ENCODE results near the gene HAUS6. TPM values are rescaled to one million over a fixed set of nuclear protein-coding genes. Genes with fewer than 3 reads are reported as not detected.
"Not testable (repeated sequence)": the region's sequence is repeated elsewhere in the genome, so short reads cannot be mapped to it uniquely, and the experiment has no call there.

The HAUS6 gene
- polyA plus RNA-seq, 4 donors, result 18.6 to 21.2 (median 20.7) TPM

- DNase-seq (ENCODE audit: low read depth in 4 of 4, low spot score in 3 of 4), result no peak
These were observed 14.5 kb upstream of the HAUS6 start for GRCh38 chr9:19117039-19117716.

DNA sequence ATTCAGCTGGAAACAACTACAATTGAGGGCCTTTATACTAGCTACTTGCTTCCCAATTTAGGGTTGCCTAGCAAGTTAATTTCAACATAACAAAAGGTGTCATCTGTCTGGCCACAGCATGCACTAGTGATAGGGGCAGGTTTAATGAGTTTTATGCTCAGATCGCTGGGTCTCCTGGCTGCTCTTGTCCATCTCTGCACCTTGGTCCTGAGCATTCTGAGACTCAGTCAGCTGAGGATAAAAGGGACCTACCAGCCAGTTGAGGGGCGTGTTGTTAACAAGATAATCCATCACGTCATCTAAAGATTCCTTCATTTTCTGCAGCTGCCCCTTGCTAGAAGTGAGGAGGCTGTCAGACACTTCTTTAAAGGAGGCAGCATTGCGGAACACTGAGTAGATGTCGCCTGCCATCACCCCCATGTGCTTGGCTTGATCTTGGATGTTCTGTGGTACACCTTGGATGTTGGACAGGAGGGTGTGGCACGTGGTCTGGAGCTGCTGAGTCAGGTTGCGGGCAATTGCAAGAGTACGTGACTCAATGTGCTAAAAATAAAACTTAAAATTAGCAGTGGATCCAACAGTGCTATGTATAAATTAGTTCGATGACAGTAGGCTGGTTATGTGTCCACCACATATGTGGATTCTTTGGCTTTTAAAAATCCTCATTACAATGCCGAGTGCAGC is 13.5 kb upstream of the HAUS6 start:
- no peak for DNase-seq (ENCODE audit: low read depth in 4 of 4, low spot score in 3 of 4)

GRCh38 chr9:19114680-19115270 is 12.1 kb upstream of the HAUS6 start:
- DNase-seq (ENCODE audit: low read depth in 4 of 4, low spot score in 3 of 4), result no peak

- DNase-seq (ENCODE audit: low read depth in 4 of 4, low spot score in 3 of 4), result no peak
These were observed 11.4 kb upstream of the HAUS6 start for GRCh38 chr9:19113964-19114679.

- DNase-seq (ENCODE audit: low read depth in 4 of 4, low spot score in 3 of 4), result not testable (repeated sequence)
These were observed 10.4 kb upstream of the HAUS6 start for GRCh38 chr9:19113064-19113611.

DNA sequence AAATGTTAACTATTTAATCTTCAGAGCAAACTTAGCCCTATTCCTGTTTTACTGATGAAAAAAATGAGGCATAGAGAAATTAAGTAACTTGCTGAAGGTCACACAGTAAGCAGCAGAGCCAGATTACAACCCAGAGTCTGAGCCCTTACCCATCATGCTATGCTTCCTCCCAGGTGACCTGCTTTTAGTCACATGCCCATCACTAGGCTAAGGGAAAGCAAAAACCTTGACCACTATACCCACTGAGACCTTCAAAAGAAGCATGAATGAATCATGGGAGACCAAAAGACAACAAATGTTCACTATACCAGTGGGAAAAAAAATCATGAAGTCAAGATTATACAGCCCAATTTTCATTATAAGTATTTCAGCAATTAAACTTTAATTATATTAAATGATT is 5.3 kb upstream of the HAUS6 start:
- DNase-seq (ENCODE audit: low read depth in 4 of 4, low spot score in 3 of 4), result no peak

- peak in 1 of 4 donors; percentile 18 for DNase-seq (ENCODE audit: low read depth in 4 of 4, low spot score in 3 of 4)
These were observed 2.0 kb upstream of the HAUS6 start for GRCh38 chr9:19104515-19105282.

- DNase-seq (ENCODE audit: low read depth in 4 of 4, low spot score in 3 of 4), result no peak
These were observed 498 bp downstream of the HAUS6 start for GRCh38 chr9:19102181-19102630.

GRCh38 chr9:19101203-19101602 is 1.5 kb downstream of the HAUS6 start:
- DNase-seq (ENCODE audit: low read depth in 4 of 4, low spot score in 3 of 4), result no peak

DNA sequence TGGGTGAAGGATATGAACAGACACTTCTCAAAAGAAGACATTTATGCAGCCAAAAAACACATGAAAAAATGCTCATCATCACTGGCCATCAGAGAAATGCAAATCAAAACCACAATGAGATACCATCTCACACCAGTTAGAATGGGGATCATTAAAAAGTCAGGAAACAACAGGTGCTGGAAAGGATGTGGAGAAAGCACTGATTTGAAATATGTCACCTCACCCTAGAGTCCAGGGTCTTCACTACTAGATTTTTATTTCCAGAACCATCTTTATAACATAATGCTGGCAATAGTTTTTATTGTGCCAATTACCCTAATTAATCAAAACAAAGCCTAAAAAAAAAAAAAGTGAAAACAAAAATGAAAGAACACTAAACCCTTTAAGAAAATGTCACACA is 5.3 kb downstream of the HAUS6 start:
- not testable (repeated sequence) for DNase-seq (ENCODE audit: low read depth in 4 of 4, low spot score in 3 of 4)

GRCh38 chr9:19087106-19088000 is 15.4 kb downstream of the HAUS6 start:
- DNase-seq (ENCODE audit: low read depth in 4 of 4, low spot score in 3 of 4), result no peak

DNA sequence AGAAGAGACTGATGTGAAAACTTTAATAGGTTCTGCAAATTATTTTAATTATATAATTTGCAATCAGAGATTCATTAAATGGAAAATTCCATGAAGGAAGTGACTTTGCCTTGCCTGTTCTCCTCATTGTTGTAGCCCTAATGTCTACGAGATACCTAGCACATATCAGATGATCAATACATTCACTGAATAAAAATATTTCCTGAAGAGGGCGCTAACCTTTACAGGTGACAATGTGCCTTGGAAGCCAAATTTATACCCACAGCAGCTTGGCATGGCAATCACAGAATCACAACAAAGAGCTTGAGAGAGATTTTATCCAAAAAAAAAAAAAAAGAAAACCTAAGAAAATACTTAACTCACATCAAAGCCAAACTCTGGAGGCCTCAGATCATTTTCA is 17.4 kb downstream of the HAUS6 start:
- no peak for DNase-seq (ENCODE audit: low read depth in 4 of 4, low spot score in 3 of 4)

DNA sequence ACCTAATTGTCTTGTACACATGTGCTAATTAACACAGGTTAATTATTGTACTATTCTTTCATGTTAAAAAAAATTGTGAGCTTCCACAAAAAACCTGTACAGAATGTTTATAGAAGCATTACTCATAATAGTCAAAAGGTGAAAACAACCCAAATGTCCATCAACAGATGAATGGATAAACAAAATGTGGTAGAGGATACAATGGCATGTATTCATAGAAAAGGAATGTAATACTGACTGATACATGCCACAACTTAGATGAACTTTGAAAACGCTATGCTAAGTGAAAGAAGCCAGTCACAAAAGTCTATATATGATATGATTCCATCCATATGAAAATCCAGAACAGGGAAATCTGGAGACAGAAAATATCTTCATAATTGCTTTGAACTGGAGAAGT is 27.9 kb downstream of the HAUS6 start:
- no peak for DNase-seq (ENCODE audit: low read depth in 4 of 4, low spot score in 3 of 4)

DNA sequence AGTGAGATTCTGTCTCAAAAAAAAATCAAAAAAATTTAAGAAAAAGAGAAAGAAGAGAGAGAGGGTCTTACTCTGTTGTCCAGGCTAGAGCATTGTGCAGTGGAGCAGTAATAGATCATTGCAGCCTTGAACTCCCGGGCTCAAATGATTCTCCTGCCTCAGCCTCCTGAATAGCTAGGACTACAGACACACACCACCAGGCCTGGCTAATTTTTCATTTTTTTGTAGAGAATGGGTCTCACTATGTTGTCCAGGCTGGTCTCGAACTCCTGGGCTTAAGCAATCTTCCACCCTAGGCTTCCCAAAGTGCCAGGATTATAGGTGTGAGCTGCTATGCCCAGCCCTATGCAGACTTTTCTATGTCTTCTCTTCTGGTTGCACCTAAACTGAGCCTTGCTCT is 28.5 kb downstream of the HAUS6 start:
- DNase-seq (ENCODE audit: low read depth in 4 of 4, low spot score in 3 of 4), result no peak

GRCh38 chr9:19057033-19057432 is 45.7 kb downstream of the HAUS6 start:
- DNase-seq (ENCODE audit: low read depth in 4 of 4, low spot score in 3 of 4), result no peak

- DNase-seq (ENCODE audit: low read depth in 4 of 4, low spot score in 3 of 4), result no peak
These were observed 51.8 kb downstream of the HAUS6 start for GRCh38 chr9:19050637-19051591.

DNA sequence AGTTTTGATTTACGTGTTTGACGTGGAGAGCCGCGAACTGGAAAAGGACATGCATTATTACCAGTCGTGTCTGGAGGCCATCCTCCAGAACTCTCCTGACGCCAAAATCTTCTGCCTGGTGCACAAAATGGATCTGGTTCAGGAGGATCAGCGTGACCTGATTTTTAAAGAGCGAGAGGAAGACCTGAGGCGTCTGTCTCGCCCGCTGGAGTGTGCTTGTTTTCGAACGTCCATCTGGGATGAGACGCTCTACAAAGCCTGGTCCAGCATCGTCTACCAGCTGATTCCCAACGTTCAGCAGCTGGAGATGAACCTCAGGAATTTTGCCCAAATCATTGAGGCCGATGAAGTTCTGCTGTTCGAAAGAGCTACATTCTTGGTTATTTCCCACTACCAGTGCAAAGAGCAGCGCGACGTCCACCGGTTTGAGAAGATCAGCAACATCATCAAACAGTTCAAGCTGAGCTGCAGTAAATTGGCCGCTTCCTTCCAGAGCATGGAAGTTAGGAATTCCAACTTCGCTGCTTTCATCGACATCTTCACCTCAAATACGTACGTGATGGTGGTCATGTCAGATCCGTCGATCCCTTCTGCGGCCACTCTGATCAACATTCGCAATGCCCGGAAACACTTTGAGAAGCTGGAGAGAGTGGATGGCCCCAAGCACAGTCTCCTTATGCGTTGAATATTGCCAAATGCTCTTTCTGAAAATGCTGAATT is 52.6 kb downstream of the HAUS6 start:
- peak in 1 of 4 donors; percentile 26 for DNase-seq (ENCODE audit: low read depth in 4 of 4, low spot score in 3 of 4)

Measured in left renal pelvis (tissue), 4 donors.